ENCODE measurements around the gene IGSF23. TPM values are rescaled to one million over a fixed set of nuclear protein-coding genes. Genes with fewer than 3 reads are reported as not detected.

The IGSF23 gene
- total and polyA plus RNA-seq, 4 donors, result not detected

DNA sequence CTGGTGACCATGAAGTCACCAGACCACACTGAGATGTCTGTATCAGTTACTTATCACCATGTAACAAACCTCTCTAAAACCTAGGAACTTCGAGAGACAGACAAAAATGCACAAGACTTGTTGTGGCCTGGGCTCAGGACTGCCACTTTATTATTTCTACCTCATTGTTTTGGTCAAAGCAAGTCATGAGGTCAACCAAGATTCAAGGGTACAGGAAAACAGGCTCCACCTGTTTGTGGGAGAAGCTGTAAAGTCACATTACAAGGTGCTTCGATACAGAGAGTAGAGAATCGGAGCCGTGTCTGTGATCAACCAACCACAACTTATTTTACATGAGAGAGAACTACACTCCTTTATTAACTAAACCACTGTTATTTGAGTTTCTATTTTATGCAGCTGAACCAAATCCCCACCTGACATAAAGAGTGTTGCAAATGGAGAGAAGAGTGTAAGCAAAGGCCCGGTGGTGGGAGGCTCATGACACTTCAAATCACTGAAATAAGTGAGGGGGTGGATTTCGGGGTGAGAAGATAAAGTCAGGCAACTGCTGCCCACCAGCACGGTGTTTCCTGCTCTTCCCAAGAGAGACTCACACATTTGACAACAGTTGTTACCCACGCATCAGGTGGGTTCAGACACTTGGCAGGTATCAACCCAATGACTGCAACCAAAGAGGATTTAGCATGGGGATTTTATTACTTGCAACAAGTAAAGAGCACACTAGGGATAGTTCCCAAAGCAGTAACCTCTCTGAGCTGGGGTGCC is 39.0 kb upstream of the IGSF23 start:
- H3K9me3 ChIP-seq (ENCODE audit: control insufficient read depth, insufficient read depth, low read length), result no peaks in the 10 kb centered on the region
- H3K4me1 ChIP-seq (ENCODE audit: control insufficient read depth, insufficient read depth, low read length), result no peaks in the 10 kb centered on the region
- no peak for DNase-seq (ENCODE audit: low read depth in 4 of 6, low spot score in 6 of 6)
- no peak overlapping the region for H3K27ac ChIP-seq (ENCODE audit: low read depth, low read length)
- H3K27me3 ChIP-seq (ENCODE audit: control insufficient read depth, insufficient read depth, low read length), result no peaks in the 10 kb centered on the region
- 93% methylated on average over 4 of the region's 8 CpGs for WGBS (ENCODE audit: insufficient coverage)
- H3K4me3 ChIP-seq (ENCODE audit: low read depth, low read length), result no peak overlapping the region
- H3K36me3 ChIP-seq (ENCODE audit: control insufficient read depth, insufficient read depth, low read length), result no peaks in the 10 kb centered on the region

DNA sequence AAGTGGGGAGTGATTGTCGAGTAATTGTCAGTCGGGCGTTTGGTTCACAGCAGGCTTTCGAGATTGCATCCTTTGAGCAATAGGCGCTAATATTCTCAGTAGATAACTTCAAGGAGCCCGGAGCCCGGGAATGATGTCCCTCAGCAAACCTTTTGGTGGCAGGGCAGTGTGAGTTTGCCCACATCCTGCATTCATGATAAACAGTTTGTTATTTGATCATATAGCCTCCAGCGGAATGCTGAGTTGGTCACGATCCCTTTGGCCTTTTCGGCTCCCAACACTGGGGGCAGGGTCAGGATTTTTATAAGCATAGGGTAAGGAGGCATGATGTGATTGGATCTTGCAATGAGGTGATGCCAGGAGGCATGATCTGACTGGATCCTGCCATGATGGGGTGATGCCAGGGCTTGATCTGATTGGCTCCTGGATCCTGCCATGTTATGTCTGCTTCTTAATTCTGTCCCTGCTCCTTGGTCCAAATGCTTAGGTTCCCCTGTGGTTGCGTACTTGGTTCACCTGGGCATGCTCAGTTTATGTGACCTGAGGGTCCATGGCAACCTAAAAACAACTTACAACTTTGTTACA is 38.2 kb upstream of the IGSF23 start:
- no peaks in the 10 kb centered on the region for H3K27me3 ChIP-seq (ENCODE audit: control insufficient read depth, insufficient read depth, low read length)
- H3K9me3 ChIP-seq (ENCODE audit: control insufficient read depth, insufficient read depth, low read length), result no peaks in the 10 kb centered on the region
- no peaks in the 10 kb centered on the region for H3K36me3 ChIP-seq (ENCODE audit: control insufficient read depth, insufficient read depth, low read length)
- no peaks in the 10 kb centered on the region for H3K4me1 ChIP-seq (ENCODE audit: control insufficient read depth, insufficient read depth, low read length)
- WGBS (ENCODE audit: insufficient coverage), result 95% methylated on average over 7 of the region's 11 CpGs
- no peak for DNase-seq (ENCODE audit: low read depth in 4 of 6, low spot score in 6 of 6)
- H3K4me3 ChIP-seq (ENCODE audit: low read depth, low read length), result no peak overlapping the region
- H3K27ac ChIP-seq (ENCODE audit: low read depth, low read length), result no peak overlapping the region

- DNase-seq (ENCODE audit: low read depth in 4 of 6, low spot score in 6 of 6), result no peak
- Histone ChIP-seq H3K4me3 (ENCODE audit: low read depth, low read length) (no peak overlapping the region), H3K9me3 (ENCODE audit: control insufficient read depth, insufficient read depth, low read length) (no peaks in the 10 kb centered on the region), H3K36me3 (ENCODE audit: control insufficient read depth, insufficient read depth, low read length) (no peaks in the 10 kb centered on the region), H3K27me3 (ENCODE audit: control insufficient read depth, insufficient read depth, low read length) (no peaks in the 10 kb centered on the region), H3K27ac (ENCODE audit: low read depth, low read length) (no peak overlapping the region), H3K4me1 (ENCODE audit: control insufficient read depth, insufficient read depth, low read length) (no peaks in the 10 kb centered on the region)
- 72% methylated on average over 3 of the region's 8 CpGs for WGBS (ENCODE audit: insufficient coverage)
Observed at GRCh38 chr19:44576843-44577565, 36.4 kb upstream of the IGSF23 start.

GRCh38 chr19:44577566-44577874 is 35.8 kb upstream of the IGSF23 start:
- Histone ChIP-seq H3K4me3 (ENCODE audit: low read depth, low read length) (no peak overlapping the region), H3K27me3 (ENCODE audit: control insufficient read depth, insufficient read depth, low read length) (no peaks in the 10 kb centered on the region), H3K27ac (ENCODE audit: low read depth, low read length) (no peak overlapping the region), H3K36me3 (ENCODE audit: control insufficient read depth, insufficient read depth, low read length) (no peaks in the 10 kb centered on the region), H3K9me3 (ENCODE audit: control insufficient read depth, insufficient read depth, low read length) (no peaks in the 10 kb centered on the region), H3K4me1 (ENCODE audit: control insufficient read depth, insufficient read depth, low read length) (no peaks in the 10 kb centered on the region)
- DNase-seq (ENCODE audit: low read depth in 4 of 6, low spot score in 6 of 6), result no peak
- no CpG with 5 or more reads among the region's 1 CpG for WGBS (ENCODE audit: insufficient coverage)

DNA sequence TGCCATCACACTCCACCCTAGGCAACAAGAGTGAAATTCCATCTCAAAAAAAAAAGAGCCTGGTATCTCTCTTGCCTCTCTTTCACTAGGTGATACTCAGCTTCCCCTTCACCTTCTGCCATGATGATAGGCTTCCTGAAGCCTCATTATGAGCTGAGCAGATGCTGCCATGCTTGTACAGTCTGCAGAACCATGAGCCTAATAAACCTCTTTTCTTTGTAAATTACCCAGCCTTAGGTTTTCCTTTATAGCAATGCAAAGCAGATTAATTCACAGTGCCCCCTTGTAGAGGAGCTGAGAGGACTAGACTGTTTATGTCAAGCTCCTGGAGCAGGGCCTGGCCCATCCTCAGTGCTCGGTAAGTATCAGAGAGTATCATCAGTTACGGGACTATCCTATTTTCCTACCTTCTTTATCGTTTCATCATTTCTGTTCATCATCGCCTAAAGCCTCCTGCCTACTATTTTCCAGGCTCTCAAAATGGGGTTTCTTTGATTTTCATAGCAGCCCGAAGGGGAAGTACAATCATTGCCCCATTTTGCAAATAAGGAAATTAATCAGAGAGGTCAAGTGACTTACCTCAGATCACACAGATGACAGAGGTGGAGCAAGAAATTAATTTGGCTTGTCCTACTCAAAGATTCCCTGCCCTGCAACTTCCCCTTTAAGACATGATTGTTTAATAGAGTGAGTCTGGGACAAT is 33.5 kb upstream of the IGSF23 start:
- no peak overlapping the region for H3K27ac ChIP-seq (ENCODE audit: low read depth, low read length)
- 90% methylated on average over 4 of the region's 5 CpGs for WGBS (ENCODE audit: insufficient coverage)
- no peak for DNase-seq (ENCODE audit: low read depth in 4 of 6, low spot score in 6 of 6)

GRCh38 chr19:44580366-44580895 is 32.9 kb upstream of the IGSF23 start:
- Histone ChIP-seq H3K4me3 (ENCODE audit: low read depth, low read length) (no peak overlapping the region), H3K27me3 (ENCODE audit: control insufficient read depth, insufficient read depth, low read length) (no peaks in the 10 kb centered on the region), H3K36me3 (ENCODE audit: control insufficient read depth, insufficient read depth, low read length) (no peaks in the 10 kb centered on the region), H3K4me1 (ENCODE audit: control insufficient read depth, insufficient read depth, low read length) (no peaks in the 10 kb centered on the region), H3K9me3 (ENCODE audit: control insufficient read depth, insufficient read depth, low read length) (no peaks in the 10 kb centered on the region), H3K27ac (ENCODE audit: low read depth, low read length) (no peak overlapping the region)
- no peak for DNase-seq (ENCODE audit: low read depth in 4 of 6, low spot score in 6 of 6)
- 85% methylated on average over 9 of the region's 11 CpGs for WGBS (ENCODE audit: insufficient coverage)

More for the DNA sequence above, 33.5 kb upstream of the IGSF23 start:
- H3K27me3 ChIP-seq (ENCODE audit: control insufficient read depth, insufficient read depth, low read length), result no peaks in the 10 kb centered on the region
- no peaks in the 10 kb centered on the region for H3K4me1 ChIP-seq (ENCODE audit: control insufficient read depth, insufficient read depth, low read length)
- no peaks in the 10 kb centered on the region for H3K9me3 ChIP-seq (ENCODE audit: control insufficient read depth, insufficient read depth, low read length)
- H3K36me3 ChIP-seq (ENCODE audit: control insufficient read depth, insufficient read depth, low read length), result no peaks in the 10 kb centered on the region
- H3K4me3 ChIP-seq (ENCODE audit: low read depth, low read length), result no peak overlapping the region

GRCh38 chr19:44581288-44581687 is 32.1 kb upstream of the IGSF23 start:
- Histone ChIP-seq H3K4me1 (ENCODE audit: control insufficient read depth, insufficient read depth, low read length) (no peaks in the 10 kb centered on the region), H3K9me3 (ENCODE audit: control insufficient read depth, insufficient read depth, low read length) (no peaks in the 10 kb centered on the region), H3K27ac (ENCODE audit: low read depth, low read length) (no peak overlapping the region), H3K36me3 (ENCODE audit: control insufficient read depth, insufficient read depth, low read length) (no peaks in the 10 kb centered on the region), H3K27me3 (ENCODE audit: control insufficient read depth, insufficient read depth, low read length) (no peaks in the 10 kb centered on the region), H3K4me3 (ENCODE audit: low read depth, low read length) (no peak overlapping the region)
- 100% methylated on average over 2 of the region's 2 CpGs for WGBS (ENCODE audit: insufficient coverage)
- no peak for DNase-seq (ENCODE audit: low read depth in 4 of 6, low spot score in 6 of 6)

GRCh38 chr19:44582581-44583265 is 30.6 kb upstream of the IGSF23 start:
- H3K9me3 ChIP-seq (ENCODE audit: control insufficient read depth, insufficient read depth, low read length), result no peaks in the 10 kb centered on the region
- H3K27ac ChIP-seq (ENCODE audit: low read depth, low read length), result no peak overlapping the region
- H3K4me1 ChIP-seq (ENCODE audit: control insufficient read depth, insufficient read depth, low read length), result no peaks in the 10 kb centered on the region
- no peak for DNase-seq (ENCODE audit: low read depth in 4 of 6, low spot score in 6 of 6)
- 22% methylated on average over 10 of the region's 10 CpGs for WGBS (ENCODE audit: insufficient coverage)
- H3K27me3 ChIP-seq (ENCODE audit: control insufficient read depth, insufficient read depth, low read length), result no peaks in the 10 kb centered on the region
- H3K4me3 ChIP-seq (ENCODE audit: low read depth, low read length), result no peak overlapping the region
- H3K36me3 ChIP-seq (ENCODE audit: control insufficient read depth, insufficient read depth, low read length), result no peaks in the 10 kb centered on the region

Data from spinal cord (tissue), 10 donors.